Tibial artery (tissue), 4 donors: ENCODE measurements around the gene POU1F1.

ENCODE experiments used
- DNase-seq, 2 donors: peaks; one replicate each; pipeline ENCODE4 v3.0.0-alpha.2; 2019
- H3K27ac ChIP-seq, 2 donors: fragments of 200-600 bp; sonication (generic) in 1 of 2; 1 replicate in 1 of 2; 2 replicates in 1 of 2; pipeline ENCODE4 v1.5.1; 2018 to 2019; ENCODE audit warnings: mild to moderate bottlenecking in 1 of 2
- H3K27me3 ChIP-seq, 2 donors: fragments of 200-600 bp; sonication (generic) in 1 of 2; one replicate each; pipeline versions ENCODE4 v1.5.1 to v1.6.0; 2016 to 2019
- H3K36me3 ChIP-seq, 3 donors: fragments of 200-600 bp; sonication (generic) in 2 of 3; one replicate each; pipeline ENCODE4 v1.5.1; 2016 to 2019; ENCODE audit warnings: mild to moderate bottlenecking in 2 of 3
- H3K4me1 ChIP-seq, 4 donors: fragments of 200-600 bp; sonication (generic) in 2 of 4; 1 replicate in 3 of 4; 2 replicates in 1 of 4; pipeline ENCODE4 v1.5.1; 2016 to 2019
- H3K4me3 ChIP-seq, 2 donors: fragments of 200-600 bp; sonication (generic) in 1 of 2; 1 replicate in 1 of 2; 2 replicates in 1 of 2; pipeline ENCODE4 v1.5.1; 2018 to 2019; ENCODE audit warnings: mild to moderate bottlenecking in 2 of 2
- H3K9me3 ChIP-seq, 3 donors: fragments of 200-600 bp; sonication (generic) in 1 of 3; one replicate each; pipeline ENCODE4 v1.5.1; 2016 to 2019
- CTCF ChIP-seq, 2 experiments: fragments of 200-600 bp in 1 of 2; fragments of 450-650 bp in 1 of 2; IDR thresholded peaks; one replicate each; pipeline ENCODE4 v1.5.1; 2017 to 2019; ENCODE audit warnings: antibody characterized with exemption in 2 of 2, mild to moderate bottlenecking in 1 of 2, moderate library complexity in 1 of 2
- intact Hi-C: fragments of 100-400 bp; cut with DNase I; formaldehyde crosslinking; loops from one replicate; pipeline ENCODE4 v1.15.0; 2023; ENCODE audit warnings: low total_unique reads

Gene POU1F1

GRCh38 chr3:87269723-87270122 lies 6.7 kb downstream of the POU1F1 start:
- no peak for TF ChIP-seq CTCF (IDR thresholded peaks at IDR 0.05)
- intact Hi-C loops = no loop called here
- H3K36me3 ChIP-seq = no peaks in the 10 kb centered on the region
- H3K27me3 ChIP-seq = no peaks in the 10 kb centered on the region
- H3K9me3 ChIP-seq = no peaks in the 10 kb centered on the region
- DNase-seq = no peak
- no peaks in the 10 kb centered on the region for H3K4me1 ChIP-seq
- H3K27ac ChIP-seq = no peak overlapping the region
- no peak overlapping the region for H3K4me3 ChIP-seq

DNA sequence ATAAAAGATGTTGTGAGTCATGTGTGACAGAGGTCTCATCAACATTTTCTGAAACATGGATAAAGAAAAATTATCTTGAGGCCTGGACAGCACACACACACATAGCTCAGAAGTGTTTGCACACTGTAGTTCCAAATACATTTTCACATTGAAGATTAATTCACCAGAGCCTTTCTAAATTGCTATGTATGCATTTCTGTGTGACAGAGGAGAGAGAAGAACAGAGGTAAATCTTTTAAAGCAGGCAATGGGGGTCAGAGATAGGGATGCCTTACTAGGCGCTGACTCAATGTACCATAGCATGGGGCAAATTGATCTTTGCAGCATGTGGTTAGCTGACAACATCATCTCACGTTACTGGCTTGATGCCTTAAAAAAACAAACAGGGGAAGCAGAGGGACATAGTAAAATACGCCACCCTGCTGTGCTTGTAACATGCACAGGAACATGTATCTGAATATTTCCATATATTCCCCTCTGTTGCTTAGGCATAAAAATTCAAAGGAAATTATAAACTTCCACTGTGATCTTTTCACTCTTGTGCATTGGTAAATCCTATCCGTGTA lies 7.7 kb downstream of the POU1F1 start:
- DNase-seq = no peak

DNA sequence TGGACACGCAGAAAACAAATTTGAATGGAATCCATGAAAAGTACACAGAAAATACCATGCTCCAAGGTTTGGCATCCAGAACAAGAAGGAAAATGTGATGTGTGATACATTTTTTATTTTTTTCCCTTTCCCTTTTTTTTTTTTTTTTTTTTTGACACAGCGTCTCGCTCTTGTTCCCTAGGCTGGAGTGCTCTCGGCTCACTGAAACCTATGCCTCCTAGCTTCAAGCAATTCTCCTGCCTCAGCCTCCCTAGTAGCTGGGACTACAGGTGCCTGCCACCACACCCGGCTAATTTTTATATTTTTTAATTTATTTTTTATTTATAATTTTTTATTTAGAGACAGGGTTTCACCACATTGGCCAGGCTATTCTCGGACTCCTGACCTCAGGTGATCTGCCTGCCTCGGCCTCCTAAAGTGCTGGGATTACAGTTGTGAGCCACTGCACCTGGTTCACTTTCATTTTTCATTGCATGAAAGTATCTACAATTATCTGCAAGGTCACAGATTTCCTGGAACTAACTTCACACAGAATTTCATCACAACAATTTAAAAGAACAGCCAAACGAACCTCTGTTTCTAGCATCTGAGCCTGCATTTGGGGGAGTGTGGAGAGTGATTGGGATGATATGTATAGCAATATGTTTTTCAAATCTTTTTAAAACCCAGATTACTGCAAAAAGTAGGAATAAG lies 8.3 kb downstream of the POU1F1 start:
- no peaks in the 10 kb centered on the region for H3K4me1 ChIP-seq
- H3K4me3 ChIP-seq = no peak overlapping the region
- H3K27ac ChIP-seq = no peak overlapping the region
- no peak for TF ChIP-seq CTCF (IDR thresholded peaks at IDR 0.05)
- H3K36me3 ChIP-seq = no peaks in the 10 kb centered on the region
- no peak for DNase-seq
- no peaks in the 10 kb centered on the region for H3K27me3 ChIP-seq
- intact Hi-C loops = no loop called here
- H3K9me3 ChIP-seq = no peaks in the 10 kb centered on the region

More for the DNA sequence above, 7.7 kb downstream of the POU1F1 start:
- no peaks in the 10 kb centered on the region for H3K27me3 ChIP-seq
- H3K4me1 ChIP-seq = no peaks in the 10 kb centered on the region
- TF ChIP-seq CTCF (IDR thresholded peaks at IDR 0.05) = no peak
- H3K4me3 ChIP-seq = no peak overlapping the region
- H3K36me3 ChIP-seq = no peaks in the 10 kb centered on the region
- H3K27ac ChIP-seq = no peak overlapping the region
- no peaks in the 10 kb centered on the region for H3K9me3 ChIP-seq
- intact Hi-C loops = no loop called here

- H3K4me3 ChIP-seq = no peak overlapping the region
- TF ChIP-seq CTCF (IDR thresholded peaks at IDR 0.05) = no peak
Measured at GRCh38 chr3:87261925-87262324, 14.5 kb downstream of the POU1F1 start.

GRCh38 chr3:87260270-87260669 lies 16.1 kb downstream of the POU1F1 start:
- intact Hi-C loops = no loop called here
- TF ChIP-seq CTCF (IDR thresholded peaks at IDR 0.05) = peak; percentile 51 to 56
- H3K9me3 ChIP-seq = no peaks in the 10 kb centered on the region
- H3K27me3 ChIP-seq = no peaks in the 10 kb centered on the region
- no peak overlapping the region for H3K27ac ChIP-seq
- H3K4me3 ChIP-seq = no peak overlapping the region
- H3K36me3 ChIP-seq = peaks cover 7 to 11% (median 8%) of the 10 kb centered on the region in 3 donors
- H3K4me1 ChIP-seq = no peaks in the 10 kb centered on the region
- DNase-seq = peak in 1 of 2 donors; percentile 40

More at GRCh38 chr3:87261925-87262324, 14.5 kb downstream of the POU1F1 start:
- H3K27me3 ChIP-seq = no peaks in the 10 kb centered on the region
- no peaks in the 10 kb centered on the region for H3K36me3 ChIP-seq
- no peaks in the 10 kb centered on the region for H3K4me1 ChIP-seq
- intact Hi-C loops = no loop called here
- H3K27ac ChIP-seq = no peak overlapping the region
- DNase-seq = no peak
- no peaks in the 10 kb centered on the region for H3K9me3 ChIP-seq
